Sigmoid colon (tissue), 3 donors: ENCODE results near the gene TUBB1.
A peak's percentile ranks its signal among the peaks of the same experiment; 100 is the strongest.

Experiments used
- CTCF ChIP-seq, 4 experiments: fragments of 450-650 bp in 3 of 4; fragments of 200-600 bp in 1 of 4; IDR thresholded peaks; one replicate each; pipeline ENCODE4 v1.5.1; 2016 to 2019; ENCODE audit warnings: antibody characterized with exemption in 4 of 4, mild to moderate bottlenecking in 3 of 4, moderate library complexity in 2 of 4
- POLR2A ChIP-seq, 2 donors: fragments of 450-650 bp; IDR thresholded peaks; one replicate each; pipeline ENCODE4 v1.6.1; 2016; ENCODE audit warnings: antibody characterized with exemption in 2 of 2, mild to moderate bottlenecking in 2 of 2, moderate library complexity in 2 of 2

- TF ChIP-seq CTCF (IDR thresholded peaks at IDR 0.05) (no peak), POLR2A (IDR thresholded peaks at IDR 0.05) (peak in 1 of 2 donors; percentile 7)
These were observed 17.6 kb upstream of the TUBB1 start for GRCh38 chr20:59001449-59002171.
